ENCODE results near the gene TMEM190.

GRCh38 chr19:55376241-55376933, at the start of gene TMEM190:
- TF ChIP-seq, protein P1, sequence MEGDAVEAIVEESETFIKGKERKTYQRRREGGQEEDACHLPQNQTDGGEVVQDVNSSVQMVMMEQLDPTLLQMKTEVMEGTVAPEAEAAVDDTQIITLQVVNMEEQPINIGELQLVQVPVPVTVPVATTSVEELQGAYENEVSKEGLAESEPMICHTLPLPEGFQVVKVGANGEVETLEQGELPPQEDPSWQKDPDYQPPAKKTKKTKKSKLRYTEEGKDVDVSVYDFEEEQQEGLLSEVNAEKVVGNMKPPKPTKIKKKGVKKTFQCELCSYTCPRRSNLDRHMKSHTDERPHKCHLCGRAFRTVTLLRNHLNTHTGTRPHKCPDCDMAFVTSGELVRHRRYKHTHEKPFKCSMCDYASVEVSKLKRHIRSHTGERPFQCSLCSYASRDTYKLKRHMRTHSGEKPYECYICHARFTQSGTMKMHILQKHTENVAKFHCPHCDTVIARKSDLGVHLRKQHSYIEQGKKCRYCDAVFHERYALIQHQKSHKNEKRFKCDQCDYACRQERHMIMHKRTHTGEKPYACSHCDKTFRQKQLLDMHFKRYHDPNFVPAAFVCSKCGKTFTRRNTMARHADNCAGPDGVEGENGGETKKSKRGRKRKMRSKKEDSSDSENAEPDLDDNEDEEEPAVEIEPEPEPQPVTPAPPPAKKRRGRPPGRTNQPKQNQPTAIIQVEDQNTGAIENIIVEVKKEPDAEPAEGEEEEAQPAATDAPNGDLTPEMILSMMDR (IDR thresholded peaks at IDR 0.05) = no peak
- no peak for TF ChIP-seq EP300 (IDR thresholded peaks at IDR 0.05)
